GM21447 (cell line): ENCODE results near the gene MBP.
A peak's percentile ranks its signal among the peaks of the same experiment; 100 is the strongest.

ENCODE experiments used
- ATAC-seq: cut with Tn5 transposase; IDR thresholded peaks from one replicate; pipeline ENCODE4 v1.9.1; 2021; ENCODE audit not compliant: unreplicated experiment

The MBP gene

GRCh38 chr18:77087393-77088141 is 45.0 kb downstream of the MBP start:
- ATAC-seq, result no peak

GRCh38 chr18:77086656-77087392 is 45.8 kb downstream of the MBP start:
- ATAC-seq, result no peak

- ATAC-seq, result no peak
These were observed 46.5 kb downstream of the MBP start for GRCh38 chr18:77086034-77086433.

- ATAC-seq, result no peak
These were observed 47.9 kb downstream of the MBP start for GRCh38 chr18:77084688-77085035.

GRCh38 chr18:77082316-77082955 is 50.1 kb downstream of the MBP start:
- ATAC-seq, result no peak

- no peak for ATAC-seq
These were observed 51.2 kb downstream of the MBP start for GRCh38 chr18:77081390-77081778.

GRCh38 chr18:77079954-77080682 is 52.5 kb downstream of the MBP start:
- ATAC-seq, result peak; percentile 89

- no peak for ATAC-seq
These were observed 53.5 kb downstream of the MBP start for GRCh38 chr18:77079088-77079487.

GRCh38 chr18:77078690-77079070 is 53.9 kb downstream of the MBP start:
- no peak for ATAC-seq

GRCh38 chr18:77077941-77078689 is 54.5 kb downstream of the MBP start:
- no peak for ATAC-seq

GRCh38 chr18:77077401-77077800 is 55.2 kb downstream of the MBP start:
- ATAC-seq, result no peak

- no peak for ATAC-seq
These were observed 56.5 kb downstream of the MBP start for GRCh38 chr18:77076111-77076510.

GRCh38 chr18:77074431-77074830 is 58.2 kb downstream of the MBP start:
- ATAC-seq, result no peak

GRCh38 chr18:77073336-77074093 is 59.1 kb downstream of the MBP start:
- ATAC-seq, result no peak

GRCh38 chr18:77072566-77072965 is 60.0 kb downstream of the MBP start:
- no peak for ATAC-seq

- ATAC-seq, result no peak
These were observed 60.8 kb downstream of the MBP start for GRCh38 chr18:77071711-77072292.

- ATAC-seq, result no peak
These were observed 61.5 kb downstream of the MBP start for GRCh38 chr18:77071061-77071460.

GRCh38 chr18:77070627-77071026 is 62.0 kb downstream of the MBP start:
- ATAC-seq, result no peak

- no peak for ATAC-seq
These were observed 62.7 kb downstream of the MBP start for GRCh38 chr18:77069931-77070330.

GRCh38 chr18:77069482-77069881 is 63.1 kb downstream of the MBP start:
- no peak for ATAC-seq
